ENCODE measurements around the gene OCA2. TPM values are rescaled to one million over a fixed set of nuclear protein-coding genes. Genes with fewer than 3 reads are reported as not detected.

OCA2 gene
- total RNA-seq, 2 donors from 2014 or later = 0.10 to 0.82 TPM

- no peaks in the 10 kb centered on the region for H3K27me3 ChIP-seq
- H3K4me3 ChIP-seq = no peak overlapping the region
- H3K9ac ChIP-seq (ENCODE audit: low read depth in 2 of 2, low read length in 2 of 2) = no peak overlapping the region
- intact Hi-C loops (cut with DNase I) = no loop called here
- no peak for DNase-seq
- peaks cover 6% of the 10 kb centered on the region for H3K36me3 ChIP-seq
- TF ChIP-seq CTCF (IDR thresholded peaks at IDR 0.05) = no peak
- H3K27ac ChIP-seq = no peak overlapping the region
- no peaks in the 10 kb centered on the region for H3K4me1 ChIP-seq
- no peaks in the 10 kb centered on the region for H3K9me3 ChIP-seq
Observed at GRCh38 chr15:28133281-28133680, 34.2 kb upstream of the OCA2 start.

- Histone ChIP-seq H3K9me3 (no peaks in the 10 kb centered on the region), H3K9ac (ENCODE audit: low read depth in 2 of 2, low read length in 2 of 2) (no peak overlapping the region), H3K27me3 (no peaks in the 10 kb centered on the region), H3K4me1 (no peaks in the 10 kb centered on the region), H3K4me3 (no peak overlapping the region), H3K36me3 (peaks cover 6% of the 10 kb centered on the region), H3K27ac (no peak overlapping the region)
- intact Hi-C loops (cut with DNase I) = no loop called here
- TF ChIP-seq CTCF (IDR thresholded peaks at IDR 0.05) = no peak
- no peak for DNase-seq
Observed at GRCh38 chr15:28132524-28133275, 33.6 kb upstream of the OCA2 start.

GRCh38 chr15:28131946-28132345 is 32.8 kb upstream of the OCA2 start:
- Histone ChIP-seq H3K4me1 (no peaks in the 10 kb centered on the region), H3K9me3 (no peaks in the 10 kb centered on the region), H3K27ac (no peak overlapping the region), H3K27me3 (no peaks in the 10 kb centered on the region), H3K9ac (ENCODE audit: low read depth in 2 of 2, low read length in 2 of 2) (no peak overlapping the region), H3K36me3 (peaks cover 6% of the 10 kb centered on the region), H3K4me3 (no peak overlapping the region)
- intact Hi-C loops (cut with DNase I) = loop anchor here (2.0 kb wide), 1 partner anchor 47 kb away; no protein-coding TSS in a partner anchor
- no peak for TF ChIP-seq CTCF (IDR thresholded peaks at IDR 0.05)
- no peak for DNase-seq

GRCh38 chr15:28131400-28131799 is 32.3 kb upstream of the OCA2 start:
- intact Hi-C loops (cut with DNase I) = loop anchor here (2.0 kb wide), 1 partner anchor 47 kb away; no protein-coding TSS in a partner anchor
- TF ChIP-seq CTCF (IDR thresholded peaks at IDR 0.05) = no peak
- Histone ChIP-seq H3K4me3 (no peak overlapping the region), H3K4me1 (no peaks in the 10 kb centered on the region), H3K27me3 (no peaks in the 10 kb centered on the region), H3K9ac (ENCODE audit: low read depth in 2 of 2, low read length in 2 of 2) (no peak overlapping the region), H3K27ac (no peak overlapping the region), H3K9me3 (no peaks in the 10 kb centered on the region), H3K36me3 (peaks cover 6% of the 10 kb centered on the region)
- DNase-seq = no peak

GRCh38 chr15:28130651-28131050 is 31.5 kb upstream of the OCA2 start:
- Histone ChIP-seq H3K36me3 (peaks cover 6% of the 10 kb centered on the region), H3K9ac (ENCODE audit: low read depth in 2 of 2, low read length in 2 of 2) (no peak overlapping the region), H3K4me3 (no peak overlapping the region), H3K4me1 (no peaks in the 10 kb centered on the region), H3K27me3 (no peaks in the 10 kb centered on the region), H3K9me3 (no peaks in the 10 kb centered on the region), H3K27ac (no peak overlapping the region)
- intact Hi-C loops (cut with DNase I) = loop anchor here (2.0 kb wide), 1 partner anchor 48 kb away; no protein-coding TSS in a partner anchor
- no peak for TF ChIP-seq CTCF (IDR thresholded peaks at IDR 0.05)
- DNase-seq = no peak

All from colonic mucosa (tissue), 4 donors.